Heart right ventricle (tissue), 16 donors: ENCODE measurements around the gene SIK2. TPM values are rescaled to one million over a fixed set of nuclear protein-coding genes. Genes with fewer than 3 reads are reported as not detected.
A peak's percentile ranks its signal among the peaks of the same experiment; 100 is the strongest.

Source experiments
- ATAC-seq, 8 donors: fragments of 200-7000 bp; cut with Tn5 transposase; one replicate each; pipeline ENCODE4 v1.9.1; 2020; ENCODE audit warnings: mild to moderate bottlenecking in 8 of 8, moderate library complexity in 8 of 8, moderate number of reproducible peaks in 1 of 8
- DNase-seq, 2 donors: peaks; one replicate each; pipeline ENCODE4 v3.0.0-alpha.2; 2020
- H3K27ac ChIP-seq, 10 donors: fragments of 200-600 bp; sonication (generic) in 2 of 10; one replicate each; pipeline versions ENCODE4 v1.5.0 to v1.8.0; 2020 to 2022; ENCODE audit warnings: mild to moderate bottlenecking in 3 of 10
- H3K27me3 ChIP-seq, 7 donors: fragments of 200-600 bp; one replicate each; pipeline ENCODE4 v1.8.0; 2021 to 2022; ENCODE audit warnings: mild to moderate bottlenecking in 2 of 7
- H3K36me3 ChIP-seq, 9 donors: fragments of 200-600 bp; sonication (generic) in 1 of 9; one replicate each; pipeline versions ENCODE4 v1.5.0 to v1.8.0; 2020 to 2022; ENCODE audit warnings: mild to moderate bottlenecking in 2 of 9
- H3K4me1 ChIP-seq, 9 donors: fragments of 200-600 bp; sonication (generic) in 1 of 9; one replicate each; pipeline versions ENCODE4 v1.5.0 to v1.8.0; 2020 to 2022; ENCODE audit warnings: mild to moderate bottlenecking in 4 of 9
- H3K4me3 ChIP-seq, 10 donors: fragments of 200-600 bp; sonication (generic) in 2 of 10; one replicate each; pipeline versions ENCODE4 v1.5.0 to v1.8.0; 2020 to 2022; ENCODE audit warnings: mild to moderate bottlenecking in 7 of 10, moderate library complexity in 2 of 10
- H3K9me3 ChIP-seq, 11 donors: fragments of 200-600 bp in 10 of 11; sonication (generic) in 2 of 11; one replicate each; pipeline versions ENCODE4 v1.5.0 to v1.8.0; 2013 to 2022; ENCODE audit warnings: mild to moderate bottlenecking in 2 of 11, control low read depth in 1 of 11, moderate library complexity in 1 of 11
- CTCF ChIP-seq, 9 donors: fragments of 200-600 bp; sonication (generic) in 2 of 9; IDR thresholded peaks; one replicate each; pipeline versions ENCODE4 v1.5.0 to v1.8.0; 2021 to 2022; ENCODE audit warnings: antibody characterized with exemption in 9 of 9, mild to moderate bottlenecking in 5 of 9, moderate library complexity in 1 of 9
- WGBS, 2 donors: extraction: QIAGEN DNeasy Blood & Tissue Kit; methylation state at CpG; one replicate each; pipeline ENCODE4 v1.1.7; 2013; ENCODE audit warnings: inconsistent platforms in 1 of 2; 5-methylcytosine and 5-hydroxymethylcytosine counted together
- intact Hi-C, 10 donors: fragments of 100-400 bp; cut with DNase I; formaldehyde crosslinking; loops; one replicate each; pipeline versions ENCODE4 v1.11.1 to v1.14.2; 2022
- polyA plus RNA-seq, 2 donors: library from polyadenylated mRNA; stranded (reverse); fragments of 200-250 nt; gene quantifications; one replicate each; pipeline ENCODE4 v1.2.3, GENCODE V29; 2013
- total RNA-seq, 10 donors: library from RNA; stranded (reverse); fragmentation: NEBNext Ultra II Directional in 3 of 10; extraction: Animal tissue kit (Norgen Biotek cat#: 25700) in 3 of 10; gene quantifications; one replicate each; pipeline versions ENCODE4 v1.2.1 to v1.2.4, GENCODE V29; 2021 to 2023
- donor health status: Arrhythmogenic right ventricular cardiomyopathy.
- donor health status: ischemic (EF 13 %, LVEDD 7.1; RV severe dilation, severe dysfunction).
- donor health status: healthy with polysubstance abuse.
- donor health status: DM: no; HTN: yes; CAD: no.
- donor health status: DM: no; HTN: no; CAD: no.
- donor health status: ischemic (EF 25% LVEDD 6.9; RV normal size, moderate dysfunction).
- donor health status: ischemic (EF 25% LVEDD 5.7; RV mildly dilated, moderate dysfunction).
- donor health status: healthy.
- donor health status: DM: yes; HTN: yes; CAD: no.
- donor health status: Ischemic cardiomyopathy.
- donor health status: ischemic (EF 35%, LVEDD 5.7; RV mildly dilated, moderate dysfunction).
- donor health status: nonischemic (EF 11% LVEDD 7.7; RV severe dilation, severe dysfunction).
- donor health status: DM: yes; HTN: yes; CAD: no.
- donor health status: PGD.
- donor health status: ischemic (EF 29% LVEDD 5.4; RV normal size, mild dysfunction).
- donor health status: nonischemic (EF 23%, LVEDD 6.1; RV moderate dilation, normal function).

The SIK2 gene
- total and polyA plus RNA-seq, 12 donors, result 4.1 to 41.6 (median 28.8) TPM

DNA sequence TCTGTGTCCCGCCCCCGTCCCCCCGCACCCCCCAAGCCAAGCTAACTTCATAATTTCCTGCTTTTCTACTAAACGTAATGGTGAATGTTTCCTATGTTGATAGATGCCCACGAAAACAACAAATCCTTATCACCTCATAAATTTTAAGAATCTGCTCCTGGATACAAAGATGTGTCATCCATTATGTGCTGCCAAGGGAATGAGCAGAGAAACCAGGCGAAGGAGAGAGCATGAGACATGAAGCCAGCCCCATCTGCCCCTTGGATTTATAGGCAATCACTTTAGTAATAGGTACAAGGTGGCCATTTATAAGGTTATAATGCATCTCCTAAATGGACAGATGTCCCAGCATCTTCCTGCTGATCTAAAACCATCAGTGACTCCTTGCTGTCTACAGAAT, 31.5 kb upstream of the SIK2 start:
- H3K9me3 ChIP-seq, result no peaks in the 10 kb centered on the region
- H3K36me3 ChIP-seq, result no peaks in the 10 kb centered on the region
- intact Hi-C loops, result no loop called here
- H3K4me3 ChIP-seq, result no peak overlapping the region
- TF ChIP-seq CTCF (IDR thresholded peaks at IDR 0.05), result no peak
- ATAC-seq (no peak), DNase-seq (no peak)
- WGBS, 2 donors, result 58 to 73% methylated on average over 6 of the region's 6 CpGs
- peaks cover 0 to 35% (median 15%) of the 10 kb centered on the region in 9 donors for H3K4me1 ChIP-seq
- H3K27me3 ChIP-seq, result no peaks in the 10 kb centered on the region
- H3K27ac ChIP-seq, result no peak overlapping the region

DNA sequence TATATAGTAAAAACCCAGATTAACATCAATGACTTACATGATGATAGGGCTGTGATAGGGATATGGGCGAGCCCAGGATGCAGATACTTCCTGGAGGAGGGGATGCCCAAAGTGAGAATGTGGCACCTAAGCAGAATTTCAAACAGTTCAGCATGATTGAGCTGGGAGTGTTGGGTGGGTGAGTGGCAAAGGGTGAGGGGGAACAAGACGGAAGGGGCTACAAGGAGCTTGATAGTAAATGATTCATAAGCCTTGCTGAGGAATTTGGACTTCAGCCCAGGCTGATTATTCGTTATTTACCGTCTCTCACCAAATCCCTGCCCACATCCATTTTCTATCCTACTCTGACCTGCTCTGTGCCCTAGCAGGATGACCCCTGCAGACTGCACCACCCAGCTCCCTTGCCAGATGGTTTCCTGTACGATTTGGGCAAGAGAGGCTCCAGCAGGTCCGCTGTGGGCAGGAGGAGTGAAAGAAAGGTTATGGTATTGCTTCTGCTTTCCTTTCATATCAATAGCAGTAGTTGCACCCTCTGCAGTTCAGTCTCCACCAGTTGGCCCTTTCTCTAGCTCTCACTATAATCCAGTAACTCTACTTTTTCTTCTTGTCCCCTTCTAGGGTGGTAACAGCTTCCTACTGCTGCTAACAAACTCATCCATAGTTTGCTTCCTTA, 30.3 kb upstream of the SIK2 start:
- H3K9me3 ChIP-seq, result no peaks in the 10 kb centered on the region
- no peak for TF ChIP-seq CTCF (IDR thresholded peaks at IDR 0.05)
- WGBS, 2 donors, result 58% methylated on average over 6 of the region's 6 CpGs
- DNase-seq, result no peak
- intact Hi-C loops, result no loop called here
- no peaks in the 10 kb centered on the region for H3K36me3 ChIP-seq
- H3K27ac ChIP-seq, result no peak overlapping the region
- H3K4me3 ChIP-seq, result no peak overlapping the region
- peaks cover 0 to 35% (median 15%) of the 10 kb centered on the region in 9 donors for H3K4me1 ChIP-seq
- ATAC-seq, result peak in 1 of 8 donors; percentile 18
- H3K27me3 ChIP-seq, result no peaks in the 10 kb centered on the region

GRCh38 chr11:111572581-111572980, 29.7 kb upstream of the SIK2 start:
- no peak overlapping the region for H3K4me3 ChIP-seq
- DNase-seq, result no peak
- peak overlapping the region in 1 of 10 donors; percentile 83 for H3K27ac ChIP-seq
- H3K4me1 ChIP-seq, result peaks cover 0 to 35% (median 15%) of the 10 kb centered on the region in 9 donors
- 95% methylated on average over 3 of the region's 3 CpGs for WGBS, 2 donors
- ATAC-seq, result no peak
- intact Hi-C loops, result no loop called here
- no peaks in the 10 kb centered on the region for H3K27me3 ChIP-seq
- H3K9me3 ChIP-seq, result no peaks in the 10 kb centered on the region
- no peaks in the 10 kb centered on the region for H3K36me3 ChIP-seq
- TF ChIP-seq CTCF (IDR thresholded peaks at IDR 0.05), result no peak

- Histone ChIP-seq H3K4me1 (peaks cover 0 to 35% (median 15%) of the 10 kb centered on the region in 9 donors), H3K27ac (peak overlapping the region; percentile 4 to 83 (median 57)), H3K36me3 (no peaks in the 10 kb centered on the region), H3K27me3 (no peaks in the 10 kb centered on the region), H3K4me3 (peak overlapping the region in 6 of 10 donors; percentile 8 to 45 (median 31)), H3K9me3 (no peaks in the 10 kb centered on the region)
- no peak for TF ChIP-seq CTCF (IDR thresholded peaks at IDR 0.05)
- DNase-seq, result peak in 1 of 2 donors; percentile 45
- intact Hi-C loops, result no loop called here
- 13 to 18% methylated on average over 4 of the region's 4 CpGs for WGBS, 2 donors
- peak; percentile 82 to 96 (median 92) for ATAC-seq
Observed at GRCh38 chr11:111573821-111574249, 28.4 kb upstream of the SIK2 start.
